Measurements from ENCODE around the gene HSD17B8.

DNA sequence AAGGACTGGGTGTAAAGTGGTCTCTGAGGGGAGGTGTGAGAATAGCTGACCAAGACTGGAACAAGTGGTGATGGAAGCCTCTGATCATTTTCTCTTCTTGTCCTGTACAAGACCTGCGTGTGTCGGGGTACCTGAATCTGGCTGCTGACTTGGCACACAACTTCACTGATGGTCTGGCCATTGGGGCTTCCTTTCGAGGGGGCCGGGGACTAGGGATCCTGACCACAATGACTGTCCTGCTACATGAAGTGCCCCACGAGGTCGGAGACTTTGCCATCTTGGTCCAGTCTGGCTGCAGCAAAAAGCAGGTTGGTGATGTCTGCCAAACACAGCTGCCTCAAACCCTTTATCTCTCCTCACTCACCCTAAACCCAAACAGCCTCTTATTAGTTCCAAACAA, 1.7 kb upstream of the HSD17B8 start:
- no peak for TF ChIP-seq GATA3 (IDR thresholded peaks at IDR 0.05; ENCODE audit: low read depth, low read length)
- no peak for TF ChIP-seq GATA2 (IDR thresholded peaks at IDR 0.05; ENCODE audit: low read depth, low read length)

Measured in SH-SY5Y (cell line).